Epithelial cell of proximal tubule (primary cell): ENCODE data around the gene PDE4D. TPM values are rescaled to one million over a fixed set of nuclear protein-coding genes. Genes with fewer than 3 reads are reported as not detected.

Experiments
- DNase-seq: peaks from one replicate; pipeline ENCODE4 v3.0.0-alpha.2; 2011; ENCODE audit warnings: low read depth
- H3K4me3 ChIP-seq: 2 replicates; pipeline ENCODE4 v1.5.1; 2011; ENCODE audit warnings: low read depth, mild to moderate bottlenecking, low read length
- CTCF ChIP-seq: conservative IDR thresholded peaks from 2 replicates; pipeline ENCODE4 v1.5.1; 2012; ENCODE audit warnings: low read depth, mild to moderate bottlenecking, low read length
- total RNA-seq: library from RNA; depleted of rRNA; stranded (reverse); fragments of >200 nt; gene quantifications from 2 replicates; pipeline ENCODE4 v1.2.3, GENCODE V29; 2015

Gene PDE4D
- total RNA-seq, 1 donor from 2014 or later, result 18.4 TPM

GRCh38 chr5:59040804-59041201 is 852.7 kb downstream of the PDE4D start:
- no peak overlapping the region for H3K4me3 ChIP-seq
- DNase-seq, result no peak
- TF ChIP-seq CTCF, result no peak

- TF ChIP-seq CTCF, result no peak
- no peak for DNase-seq
These were observed 853.3 kb downstream of the PDE4D start for GRCh38 chr5:59040024-59040803.

GRCh38 chr5:59039296-59040023 is 854.1 kb downstream of the PDE4D start:
- TF ChIP-seq CTCF, result no peak
- no peak for DNase-seq
- H3K4me3 ChIP-seq, result peak overlapping the region; percentile 49

More at GRCh38 chr5:59040024-59040803, 853.3 kb downstream of the PDE4D start:
- peak overlapping the region; percentile 49 for H3K4me3 ChIP-seq

GRCh38 chr5:59038798-59039295 is 854.7 kb downstream of the PDE4D start:
- H3K4me3 ChIP-seq, result peak overlapping the region; percentile 49
- no peak for TF ChIP-seq CTCF
- no peak for DNase-seq

GRCh38 chr5:59037941-59038797 is 855.4 kb downstream of the PDE4D start:
- no peak for DNase-seq
- no peak for TF ChIP-seq CTCF
- peak overlapping the region; percentile 49 for H3K4me3 ChIP-seq

- H3K4me3 ChIP-seq, result no peak overlapping the region
- TF ChIP-seq CTCF, result no peak
These were observed 856.1 kb downstream of the PDE4D start for GRCh38 chr5:59037453-59037852.

More at GRCh38 chr5:59037453-59037852, 856.1 kb downstream of the PDE4D start:
- DNase-seq, result no peak
